Activated T-cell treated with anti-CD3 and anti-CD28 coated beads for 24 hours (primary cell): ENCODE data around the gene SMKR1.
"Not testable (repeated sequence)": the region's sequence is repeated elsewhere in the genome, so short reads cannot be mapped to it uniquely, and the experiment has no call there.

Experiments used
- DNase-seq: peaks from one replicate; pipeline ENCODE4 v3.0.0-alpha.2; 2020; ENCODE audit warnings: low read depth

The SMKR1 gene

GRCh38 chr7:129482781-129483180 lies 19.6 kb upstream of the SMKR1 start:
- DNase-seq, result no peak

- no peak for DNase-seq
Observed at GRCh38 chr7:129489491-129489890, 12.8 kb upstream of the SMKR1 start.

- DNase-seq, result no peak
Observed at GRCh38 chr7:129492391-129492790, 9.9 kb upstream of the SMKR1 start.

GRCh38 chr7:129493555-129493954 lies 8.8 kb upstream of the SMKR1 start:
- DNase-seq, result no peak

GRCh38 chr7:129494041-129494440 lies 8.3 kb upstream of the SMKR1 start:
- DNase-seq, result no peak

- DNase-seq, result no peak
Observed at GRCh38 chr7:129495987-129496386, 6.3 kb upstream of the SMKR1 start.

GRCh38 chr7:129496653-129497052 lies 5.7 kb upstream of the SMKR1 start:
- no peak for DNase-seq

GRCh38 chr7:129497156-129497555 lies 5.2 kb upstream of the SMKR1 start:
- DNase-seq, result no peak

GRCh38 chr7:129498021-129498420 lies 4.3 kb upstream of the SMKR1 start:
- DNase-seq, result no peak

GRCh38 chr7:129499999-129500398 lies 2.3 kb upstream of the SMKR1 start:
- no peak for DNase-seq

GRCh38 chr7:129502708-129503685 lies 666 bp downstream of the SMKR1 start:
- DNase-seq, result peak; percentile 4

- no peak for DNase-seq
Observed at GRCh38 chr7:129503725-129504124, 1.4 kb downstream of the SMKR1 start.

- DNase-seq, result no peak
Observed at GRCh38 chr7:129512192-129512591, 9.9 kb downstream of the SMKR1 start.

- no peak for DNase-seq
Observed at GRCh38 chr7:129513546-129513945, 11.2 kb downstream of the SMKR1 start.

GRCh38 chr7:129514683-129515082 lies 12.4 kb downstream of the SMKR1 start:
- DNase-seq, result no peak

- DNase-seq, result no peak
Observed at GRCh38 chr7:129515381-129515780, 13.1 kb downstream of the SMKR1 start.

GRCh38 chr7:129517931-129518330 lies 15.6 kb downstream of the SMKR1 start:
- no peak for DNase-seq

GRCh38 chr7:129519464-129519863 lies 17.1 kb downstream of the SMKR1 start:
- DNase-seq, result no peak

- DNase-seq, result no peak
Observed at GRCh38 chr7:129522088-129522970, 20.0 kb downstream of the SMKR1 start.

- DNase-seq, result no peak
Observed at GRCh38 chr7:129522971-129523340, 20.6 kb downstream of the SMKR1 start.

- no peak for DNase-seq
Observed at GRCh38 chr7:129523924-129524323, 21.6 kb downstream of the SMKR1 start.

GRCh38 chr7:129524405-129524804 lies 22.1 kb downstream of the SMKR1 start:
- DNase-seq, result not testable (repeated sequence)
